Measurements from ENCODE around the gene PPP1CA.

DNA sequence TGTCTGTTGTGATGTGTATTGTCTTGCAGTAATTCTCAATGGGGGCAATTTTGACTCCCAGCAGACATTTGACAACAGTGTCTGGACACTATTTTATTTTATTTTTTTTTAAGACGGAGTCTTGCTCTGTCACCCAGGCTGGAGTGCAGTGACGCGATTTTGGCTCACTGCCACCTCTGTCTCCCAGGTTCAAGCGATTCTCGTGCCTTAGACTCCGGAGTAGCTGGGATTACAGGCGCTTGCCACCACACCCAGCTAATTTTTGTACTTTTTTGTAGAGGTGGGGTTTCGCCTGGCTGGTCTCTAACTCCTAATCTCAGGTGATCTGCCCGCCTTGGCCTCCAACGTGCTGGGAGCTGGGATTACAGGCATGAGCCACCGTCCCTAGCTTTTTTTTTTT, 28.1 kb upstream of the PPP1CA start:
- TF ChIP-seq, protein P1, sequence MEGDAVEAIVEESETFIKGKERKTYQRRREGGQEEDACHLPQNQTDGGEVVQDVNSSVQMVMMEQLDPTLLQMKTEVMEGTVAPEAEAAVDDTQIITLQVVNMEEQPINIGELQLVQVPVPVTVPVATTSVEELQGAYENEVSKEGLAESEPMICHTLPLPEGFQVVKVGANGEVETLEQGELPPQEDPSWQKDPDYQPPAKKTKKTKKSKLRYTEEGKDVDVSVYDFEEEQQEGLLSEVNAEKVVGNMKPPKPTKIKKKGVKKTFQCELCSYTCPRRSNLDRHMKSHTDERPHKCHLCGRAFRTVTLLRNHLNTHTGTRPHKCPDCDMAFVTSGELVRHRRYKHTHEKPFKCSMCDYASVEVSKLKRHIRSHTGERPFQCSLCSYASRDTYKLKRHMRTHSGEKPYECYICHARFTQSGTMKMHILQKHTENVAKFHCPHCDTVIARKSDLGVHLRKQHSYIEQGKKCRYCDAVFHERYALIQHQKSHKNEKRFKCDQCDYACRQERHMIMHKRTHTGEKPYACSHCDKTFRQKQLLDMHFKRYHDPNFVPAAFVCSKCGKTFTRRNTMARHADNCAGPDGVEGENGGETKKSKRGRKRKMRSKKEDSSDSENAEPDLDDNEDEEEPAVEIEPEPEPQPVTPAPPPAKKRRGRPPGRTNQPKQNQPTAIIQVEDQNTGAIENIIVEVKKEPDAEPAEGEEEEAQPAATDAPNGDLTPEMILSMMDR (conservative IDR thresholded peaks at IDR 0.05 in 1 of 2, IDR thresholded peaks at IDR 0.05 in 1 of 2; ENCODE audit: low read depth in 1 of 2, low read length in 2 of 2), result no peak
- no peak for TF ChIP-seq EZH2 (IDR thresholded peaks at IDR 0.05; ENCODE audit: low read length, missing control alignments)

Data from fibroblast of lung (primary cell).